HCT116 (cell line): ENCODE measurements around the gene C10orf95. TPM values are rescaled to one million over a fixed set of nuclear protein-coding genes. Genes with fewer than 3 reads are reported as not detected.

Source experiments
- ATAC-seq: fragments of 200-7000 bp; cut with Tn5 transposase; 2 replicates; pipeline ENCODE4 v1.9.1; 2020; ENCODE audit warnings: mild to moderate bottlenecking, moderate library complexity
- BruUV-seq: library from RNA; stranded (reverse); fragments of 400-500 nt; replicated peaks from 2 replicates; lab custom pipeline; 2021; lab: Mats Ljungman, UMichigan
- CTCF ChIA-PET: fragments of 300-600 bp; sonication (Branson Sonifier 250); formaldehyde crosslinking; loops from one replicate; lab custom pipeline; 2021; ENCODE audit warnings: antibody characterized with exemption; lab: Charles Lee
- POLR2A ChIA-PET: fragments of 300-600, 350-600 bp; sonication (Branson Sonifier 250); formaldehyde crosslinking; loops from one replicate; lab custom pipeline; 2021; ENCODE audit warnings: antibody characterized with exemption; lab: Charles Lee
- RAD21 ChIA-PET, 2 experiments: fragments of 300-600 bp; sonication (Branson Sonifier 250); formaldehyde crosslinking; loops; one replicate each; lab custom pipeline; 2023; ENCODE audit warnings: low total read pairs in 2 of 2; ENCODE audit not compliant: uncharacterized antibody in 2 of 2, unreplicated experiment in 2 of 2, low non-redundant PET in 1 of 2; lab: Charles Lee
- DNase-seq: peaks from one replicate; pipeline ENCODE4 v3.0.0-alpha.2; 2010; ENCODE audit warnings: low read depth, low spot score
- H2AFZ ChIP-seq: fragments of 200-600 bp; shearing (Covaris generic), sonication (generic); 2 replicates; pipeline ENCODE4 v1.6.1; 2017; ENCODE audit warnings: low read depth, mixed run types, mixed read lengths, antibody characterized with exemption, low read length; ENCODE audit not compliant: poor library complexity, severe bottlenecking
- H3K27ac ChIP-seq: 2 replicates; pipeline ENCODE4 v1.5.1; 2012; ENCODE audit warnings: low read depth, low read length
- H3K27me3 ChIP-seq: fragments of 200-600 bp; sonication (generic); 2 replicates; pipeline ENCODE4 v1.6.1; 2016; ENCODE audit warnings: mixed run types, low read length, mixed read lengths; ENCODE audit not compliant: insufficient read depth
- H3K36me3 ChIP-seq, 2 experiments: fragments of 200-500 bp in 1 of 2; fragments of 200-600 bp in 1 of 2; sonication (Bioruptor generic) in 1 of 2; sonication (generic) in 1 of 2; 2 replicates each; pipeline versions ENCODE4 v1.5.1 to v1.6.1; 2014 to 2016; ENCODE audit warnings: low read length in 2 of 2, inconsistent platforms in 1 of 2, mixed read lengths in 1 of 2, mixed run types in 1 of 2; ENCODE audit not compliant: insufficient read depth in 2 of 2, control insufficient read depth in 1 of 2
- H3K4me1 ChIP-seq, 2 experiments: fragments of 200-600 bp in 1 of 2; sonication (generic) in 1 of 2; 2 replicates each; pipeline versions ENCODE4 v1.5.1 to v1.6.1; 2012 to 2017; ENCODE audit warnings: low read length in 2 of 2, inconsistent platforms in 1 of 2, mild to moderate bottlenecking in 1 of 2, mixed read lengths in 1 of 2, mixed run types in 1 of 2, moderate library complexity in 1 of 2; ENCODE audit not compliant: insufficient read depth in 2 of 2, control insufficient read depth in 1 of 2
- H3K4me2 ChIP-seq: fragments of 200-600 bp; sonication (generic); 2 replicates; pipeline ENCODE4 v1.6.1; 2017; ENCODE audit warnings: mixed run types, low read length, mixed read lengths
- H3K4me3 ChIP-seq, 2 experiments: fragments of 200-600 bp in 1 of 2; sonication (generic) in 1 of 2; replicated peaks in 1 of 2; 2 replicates each; pipeline ENCODE4 v1.5.1; 2011 to 2016; ENCODE audit warnings: low read length in 2 of 2, control low read depth in 1 of 2, low read depth in 1 of 2, mild to moderate bottlenecking in 1 of 2, mixed read lengths in 1 of 2, mixed run types in 1 of 2
- H3K79me2 ChIP-seq: fragments of 200-600 bp; sonication (generic); 2 replicates; pipeline ENCODE4 v1.6.1; 2017; ENCODE audit warnings: mild to moderate bottlenecking, mixed run types, low read length, moderate library complexity, mixed read lengths; ENCODE audit not compliant: insufficient read depth
- H3K9ac ChIP-seq: fragments of 200-600 bp; sonication (generic); 2 replicates; pipeline ENCODE4 v1.6.1; 2016; ENCODE audit warnings: low read length, mixed read lengths
- H3K9me2 ChIP-seq: fragments of 200-600 bp; sonication (generic), shearing (Covaris generic); 2 replicates; pipeline ENCODE4 v1.6.1; 2017; ENCODE audit warnings: mixed run types, mild to moderate bottlenecking, moderate library complexity; ENCODE audit not compliant: insufficient read depth
- H3K9me3 ChIP-seq, 2 experiments: fragments of 200-500 bp in 1 of 2; fragments of 200-600 bp in 1 of 2; sonication (Bioruptor generic) in 1 of 2; sonication (generic) in 1 of 2; 2 replicates each; pipeline ENCODE4 v1.6.1; 2014 to 2017; ENCODE audit warnings: low read length in 2 of 2, mixed read lengths in 2 of 2, inconsistent platforms in 1 of 2, low read depth in 1 of 2, mild to moderate bottlenecking in 1 of 2, mixed run types in 1 of 2, moderate library complexity in 1 of 2; ENCODE audit not compliant: control insufficient read depth in 1 of 2, insufficient read depth in 1 of 2
- H4K20me1 ChIP-seq: fragments of 200-600 bp; sonication (generic), shearing (Covaris generic); 2 replicates; pipeline ENCODE4 v1.6.1; 2017; ENCODE audit warnings: mixed run types, mild to moderate bottlenecking, moderate library complexity; ENCODE audit not compliant: insufficient read depth
- CEBPB ChIP-seq: IDR thresholded peaks from 2 replicates; pipeline ENCODE4 v1.6.1; 2012; ENCODE audit warnings: low read depth
- POLR2AphosphoS5 ChIP-seq: IDR thresholded peaks from 2 replicates; pipeline ENCODE4 v1.6.1; 2011; ENCODE audit warnings: mild to moderate bottlenecking, low read depth, low read length, moderate library complexity
- SP1 ChIP-seq: IDR thresholded peaks from 2 replicates; pipeline ENCODE4 v1.6.1; 2012; ENCODE audit warnings: low read depth
- ZFX ChIP-seq: fragments of 450-650 bp; IDR thresholded peaks from 2 replicates; pipeline ENCODE4 v1.6.1; 2017
- intact Hi-C: fragments of 100-400 bp; cut with micrococcal nuclease; formaldehyde crosslinking; loops from 2 replicates; pipeline ENCODE4 v1.10.0; 2022
- total RNA-seq: library from RNA; stranded (reverse); gene quantifications from one replicate; pipeline ENCODE4 v1.2.1, GENCODE V29; 2021; ENCODE audit not compliant: unreplicated experiment

C10orf95 gene
- total RNA-seq, 1 experiment from 2014 or later, result 2.1 TPM

GRCh38 chr10:102405632-102406031, 45.7 kb downstream of the C10orf95 start:
- no peak for TF ChIP-seq SP1
- peak; percentile 21; the same call in 1 of the 2 replicates for TF ChIP-seq POLR2AphosphoS5
- Histone ChIP-seq H3K79me2 (no peaks in the 10 kb centered on the region), H3K36me3 (peaks cover 4 to 6% of the 10 kb centered on the region in 2 experiments; a peak in 2 of 4 replicates), H3K27ac (no peak overlapping the region), H3K4me2 (no peak overlapping the region), H3K9me2 (no peaks in the 10 kb centered on the region), H2AFZ (no peak overlapping the region), H4K20me1 (no peaks in the 10 kb centered on the region), H3K9ac (no peak overlapping the region), H3K4me3 (no peak overlapping the region), H3K4me1 (peaks cover 21 to 45% of the 10 kb centered on the region in 2 experiments), H3K9me3 (no peaks in the 10 kb centered on the region), H3K27me3 (no peaks in the 10 kb centered on the region)
- intact Hi-C loops, result no loop called here
- no peak for DNase-seq
- BruUV-seq, result no TSS peak
- ChIA-PET POLR2A (interaction anchor here (1.6 to 3.2 kb wide), 2 partner anchors 10 to 15 kb away, joined by 5 to 14 read pairs; partner anchors contain the start of genes FBXL15 and NFKB2), CTCF (interaction anchor here (0.9 to 3.5 kb wide), 6 partner anchors 11 to 236 kb away, joined by 3 to 41 read pairs (median 4); partner anchors contain the start of gene NFKB2), RAD21 (no interaction called here)
- no peak for ATAC-seq

GRCh38 chr10:102405108-102405571, 46.2 kb downstream of the C10orf95 start:
- Histone ChIP-seq H4K20me1 (no peaks in the 10 kb centered on the region), H2AFZ (no peak overlapping the region), H3K27ac (no peak overlapping the region), H3K36me3 (peaks cover 4 to 11% of the 10 kb centered on the region in 2 experiments; a peak in 2 of 4 replicates), H3K9me3 (no peaks in the 10 kb centered on the region), H3K4me3 (no peak overlapping the region), H3K4me2 (no peak overlapping the region), H3K4me1 (peaks cover 21 to 50% of the 10 kb centered on the region in 2 experiments), H3K9ac (no peak overlapping the region), H3K79me2 (no peaks in the 10 kb centered on the region), H3K9me2 (no peaks in the 10 kb centered on the region), H3K27me3 (no peaks in the 10 kb centered on the region)
- DNase-seq, result no peak
- POLR2A ChIA-PET, result interaction anchor here (3.2 kb wide), 1 partner anchor 9 kb away, joined by 14 read pairs; the partner anchor contains the start of gene NFKB2
- no TSS peak for BruUV-seq
- CTCF ChIA-PET, result interaction anchor here (0.9 to 3.5 kb wide), 7 partner anchors 10 to 236 kb away, joined by 3 to 41 read pairs (median 9); partner anchors contain the start of genes FBXL15 and NFKB2
- no peak for ATAC-seq
- TF ChIP-seq ZFX (no peak), CEBPB (no peak)
- intact Hi-C loops, result no loop called here
- RAD21 ChIA-PET, result no interaction called here
